AG09309 (cell line): ENCODE data around the gene OVCH2.

Experiments used
- DNase-seq: peaks from one replicate; pipeline ENCODE4 v3.0.0-alpha.2; 2010; ENCODE audit warnings: low read depth
- H3K4me3 ChIP-seq: 2 replicates; pipeline ENCODE4 v1.5.1; 2011; ENCODE audit warnings: mild to moderate bottlenecking, low read depth, low read length, moderate library complexity; ENCODE audit not compliant: control insufficient read depth
- CTCF ChIP-seq: IDR thresholded peaks from 2 replicates; pipeline ENCODE4 v1.5.1; 2011; ENCODE audit warnings: mild to moderate bottlenecking, low read depth, low read length, inconsistent platforms; ENCODE audit not compliant: insufficient read depth, control insufficient read depth; ENCODE audit errors: missing control alignments

OVCH2 gene

GRCh38 chr11:7643314-7643713, 63.0 kb downstream of the OVCH2 start:
- H3K4me3 ChIP-seq: no peak overlapping the region
- TF ChIP-seq CTCF: no peak
- DNase-seq: no peak

DNA sequence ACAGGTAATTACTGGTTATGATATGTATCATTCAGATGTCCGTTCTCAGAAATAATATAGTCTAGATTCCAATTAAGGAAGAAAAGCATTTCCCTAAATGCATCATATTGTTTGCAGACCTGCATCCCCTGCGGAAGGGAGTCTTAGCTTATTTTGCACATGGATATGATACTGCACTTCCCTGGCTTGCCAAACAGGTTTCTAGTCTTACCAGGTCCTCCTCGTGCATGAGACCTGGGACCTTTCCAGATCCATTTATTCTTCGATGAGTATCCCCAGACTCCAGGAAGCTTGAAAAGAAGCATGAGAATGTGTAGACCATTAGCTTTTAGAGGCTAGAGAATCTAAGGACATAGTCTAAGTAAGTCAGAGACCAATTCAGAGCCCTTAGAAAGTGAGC, 63.5 kb downstream of the OVCH2 start:
- TF ChIP-seq CTCF: no peak
- H3K4me3 ChIP-seq: no peak overlapping the region
- DNase-seq: no peak

GRCh38 chr11:7640816-7641215, 65.5 kb downstream of the OVCH2 start:
- H3K4me3 ChIP-seq: no peak overlapping the region
- no peak for TF ChIP-seq CTCF
- DNase-seq: no peak

GRCh38 chr11:7639643-7640025, 66.6 kb downstream of the OVCH2 start:
- no peak for DNase-seq
- H3K4me3 ChIP-seq: no peak overlapping the region
- no peak for TF ChIP-seq CTCF
